Nephron progenitor cell (in vitro differentiated cells): ENCODE results near the gene ACSF3.

ENCODE experiments used
- DNase-seq: peaks from one replicate; pipeline ENCODE4 v3.0.0; 2021
- H3K27ac Mint-ChIP-seq: 2 replicates; pipeline ENCODE4 v1.8.0; 2021; ENCODE audit warnings: mild to moderate bottlenecking, moderate library complexity, mixed read lengths
- H3K27me3 Mint-ChIP-seq: 2 replicates; pipeline ENCODE4 v1.8.0; 2021; ENCODE audit warnings: mild to moderate bottlenecking, low read depth, mixed read lengths; ENCODE audit not compliant: poor library complexity
- H3K36me3 Mint-ChIP-seq: 2 replicates; pipeline ENCODE4 v1.8.0; 2021; ENCODE audit warnings: low read depth, mixed read lengths
- H3K4me1 Mint-ChIP-seq: 2 replicates; pipeline ENCODE4 v1.8.0; 2021; ENCODE audit warnings: mixed read lengths
- H3K4me3 Mint-ChIP-seq: 2 replicates; pipeline ENCODE4 v1.8.0; 2021; ENCODE audit warnings: mild to moderate bottlenecking, moderate library complexity, mixed read lengths
- H3K9me3 Mint-ChIP-seq: 2 replicates; pipeline ENCODE4 v1.8.0; 2021; ENCODE audit warnings: mild to moderate bottlenecking, moderate library complexity, mixed read lengths
- TF ChIP-seq, protein P1 (sequence below): fragments of 200-600 bp; sonication (generic); IDR thresholded peaks from 2 replicates; pipeline ENCODE4 v1.5.0; 2021; ENCODE audit warnings: antibody characterized with exemption

Gene ACSF3

DNA sequence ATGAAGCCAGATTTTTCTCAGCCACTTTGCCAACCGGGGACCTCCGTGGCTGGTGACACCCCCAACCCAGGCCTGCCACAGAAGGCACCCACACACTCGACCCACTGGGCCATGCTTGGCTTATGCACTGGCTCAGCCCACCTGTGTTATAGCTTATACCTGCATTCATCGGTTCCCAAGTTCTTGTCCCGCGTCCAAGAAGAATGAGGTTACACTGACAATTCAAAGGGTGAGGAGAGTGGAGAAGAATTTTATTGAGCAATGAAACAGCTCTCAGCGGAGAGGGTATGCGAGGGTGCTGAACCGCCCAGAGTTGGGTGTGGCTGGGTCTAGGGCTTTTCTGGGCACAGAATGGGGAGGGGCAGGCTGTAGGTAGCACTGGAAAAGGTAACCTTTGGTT, 55.7 kb downstream of the ACSF3 start:
- TF ChIP-seq, protein P1, sequence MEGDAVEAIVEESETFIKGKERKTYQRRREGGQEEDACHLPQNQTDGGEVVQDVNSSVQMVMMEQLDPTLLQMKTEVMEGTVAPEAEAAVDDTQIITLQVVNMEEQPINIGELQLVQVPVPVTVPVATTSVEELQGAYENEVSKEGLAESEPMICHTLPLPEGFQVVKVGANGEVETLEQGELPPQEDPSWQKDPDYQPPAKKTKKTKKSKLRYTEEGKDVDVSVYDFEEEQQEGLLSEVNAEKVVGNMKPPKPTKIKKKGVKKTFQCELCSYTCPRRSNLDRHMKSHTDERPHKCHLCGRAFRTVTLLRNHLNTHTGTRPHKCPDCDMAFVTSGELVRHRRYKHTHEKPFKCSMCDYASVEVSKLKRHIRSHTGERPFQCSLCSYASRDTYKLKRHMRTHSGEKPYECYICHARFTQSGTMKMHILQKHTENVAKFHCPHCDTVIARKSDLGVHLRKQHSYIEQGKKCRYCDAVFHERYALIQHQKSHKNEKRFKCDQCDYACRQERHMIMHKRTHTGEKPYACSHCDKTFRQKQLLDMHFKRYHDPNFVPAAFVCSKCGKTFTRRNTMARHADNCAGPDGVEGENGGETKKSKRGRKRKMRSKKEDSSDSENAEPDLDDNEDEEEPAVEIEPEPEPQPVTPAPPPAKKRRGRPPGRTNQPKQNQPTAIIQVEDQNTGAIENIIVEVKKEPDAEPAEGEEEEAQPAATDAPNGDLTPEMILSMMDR: no peak
- no peak overlapping the region for H3K4me3 Mint-ChIP-seq
- H3K4me1 Mint-ChIP-seq: no peaks in the 10 kb centered on the region
- peaks cover 58% of the 10 kb centered on the region for H3K36me3 Mint-ChIP-seq
- no peak for DNase-seq
- peaks cover 11% of the 10 kb centered on the region for H3K9me3 Mint-ChIP-seq
- H3K27me3 Mint-ChIP-seq: peaks cover 2% of the 10 kb centered on the region
- H3K27ac Mint-ChIP-seq: no peak overlapping the region

DNA sequence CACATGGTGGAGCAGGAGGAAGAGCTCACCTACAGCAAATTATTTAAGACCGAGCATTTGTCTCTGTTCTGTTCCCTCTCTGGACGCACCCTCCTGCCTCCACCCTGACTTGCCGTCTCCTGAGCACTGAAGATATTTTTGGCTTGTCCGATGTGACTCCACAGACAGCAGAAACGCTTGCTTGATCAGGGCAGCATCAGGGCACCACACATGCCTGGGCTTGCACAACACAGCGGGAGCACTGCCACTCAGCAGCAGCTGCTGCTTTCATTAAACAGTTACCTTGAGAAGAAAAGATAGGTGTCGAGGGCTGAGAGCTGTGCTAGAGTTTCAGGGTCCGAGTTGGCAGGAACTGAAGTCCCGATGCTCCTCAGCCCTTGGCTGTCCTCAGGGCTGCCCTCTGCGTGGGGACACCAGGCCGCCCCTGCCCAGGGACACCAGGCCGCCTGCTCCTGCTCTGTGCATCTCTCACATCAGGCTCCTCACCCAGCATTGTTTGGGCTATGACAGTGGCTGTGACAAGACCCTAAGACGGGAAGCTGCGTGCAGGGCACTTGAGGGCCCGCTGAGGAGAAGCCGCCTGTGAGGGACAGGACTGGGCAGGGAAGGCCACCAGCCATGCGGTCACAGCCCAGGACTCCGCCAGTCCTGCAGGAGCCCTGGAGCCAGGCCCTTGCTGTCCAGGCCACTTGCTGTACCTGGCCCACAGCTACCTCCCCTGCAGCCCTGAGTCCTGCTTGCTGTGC, 56.6 kb downstream of the ACSF3 start:
- Mint-ChIP-seq H3K36me3 (peaks cover 58% of the 10 kb centered on the region), H3K27ac (peak overlapping the region; percentile 81), H3K4me3 (no peak overlapping the region), H3K9me3 (peaks cover 11% of the 10 kb centered on the region), H3K4me1 (peaks cover 3% of the 10 kb centered on the region), H3K27me3 (peaks cover 2% of the 10 kb centered on the region)
- TF ChIP-seq, protein P1: no peak
- DNase-seq: no peak

DNA sequence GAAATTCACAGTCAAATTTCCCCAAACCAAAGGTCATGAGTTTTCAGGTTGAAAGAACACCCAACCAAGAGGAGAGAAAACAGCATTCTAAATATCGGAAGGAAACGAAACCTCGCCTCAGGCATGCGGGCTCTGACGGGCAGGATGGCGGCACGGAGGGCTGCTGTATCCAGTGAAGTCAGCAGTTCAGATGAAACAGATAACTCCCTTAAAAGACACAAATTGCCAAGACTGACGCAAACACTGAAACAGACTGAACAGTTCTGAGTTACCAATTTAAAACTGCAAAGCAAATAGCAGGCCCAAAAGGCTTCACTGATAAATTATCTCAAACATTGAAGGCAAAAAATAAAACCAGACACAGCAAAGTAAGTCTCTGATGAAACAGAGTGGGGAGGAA, 57.3 kb downstream of the ACSF3 start:
- DNase-seq: no peak
- peaks cover 11% of the 10 kb centered on the region for H3K9me3 Mint-ChIP-seq
- no peak overlapping the region for H3K4me3 Mint-ChIP-seq
- TF ChIP-seq, protein P1: no peak
- H3K27ac Mint-ChIP-seq: no peak overlapping the region
- H3K4me1 Mint-ChIP-seq: peaks cover 10% of the 10 kb centered on the region
- H3K36me3 Mint-ChIP-seq: peaks cover 54% of the 10 kb centered on the region
- peaks cover 2% of the 10 kb centered on the region for H3K27me3 Mint-ChIP-seq

DNA sequence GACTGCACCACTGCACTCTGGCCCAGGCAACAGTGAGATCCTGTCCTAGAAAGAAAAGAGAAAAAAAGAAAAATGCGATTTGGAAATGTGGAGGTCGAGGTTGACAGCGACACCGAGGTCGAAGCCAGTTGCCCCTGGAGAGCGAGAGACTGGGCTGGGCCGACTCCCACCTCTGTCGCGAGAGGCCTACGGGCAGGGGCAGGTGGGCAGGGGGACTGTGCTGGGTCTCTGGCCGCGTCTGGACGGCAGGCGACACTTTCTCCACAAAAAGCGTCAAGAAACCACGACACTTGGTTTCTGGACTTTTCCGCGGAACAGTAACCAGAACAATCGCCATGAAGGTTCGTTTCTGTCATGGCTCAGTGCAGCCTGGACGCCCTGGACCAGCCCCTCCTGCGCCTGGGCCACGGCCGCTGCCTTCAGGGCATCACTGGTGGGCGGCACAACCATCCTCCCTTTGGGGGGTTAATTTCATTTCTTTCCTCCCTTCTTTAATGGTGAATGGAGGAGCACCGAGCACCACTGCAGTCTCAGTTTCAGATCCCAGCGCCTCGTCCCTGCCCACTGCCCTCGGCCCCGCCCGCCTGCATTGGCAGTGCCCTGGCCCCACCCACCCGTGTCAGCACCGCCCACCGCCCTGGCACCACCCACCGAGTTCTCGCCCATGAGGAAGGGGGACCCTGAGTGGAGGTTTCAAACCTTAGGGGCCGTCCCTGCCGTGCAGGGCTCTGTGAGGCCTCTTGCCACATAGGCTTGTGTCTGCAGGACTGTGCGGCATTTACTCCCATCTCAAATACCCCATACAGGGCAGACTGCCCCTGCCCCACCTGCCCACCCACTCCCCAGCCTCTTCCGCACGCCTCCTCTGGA, 59.4 kb downstream of the ACSF3 start:
- Mint-ChIP-seq H3K4me3 (no peak overlapping the region), H3K9me3 (peaks cover 11% of the 10 kb centered on the region), H3K4me1 (peaks cover 13% of the 10 kb centered on the region), H3K27ac (no peak overlapping the region), H3K36me3 (peaks cover 37% of the 10 kb centered on the region), H3K27me3 (no peaks in the 10 kb centered on the region)
- TF ChIP-seq, protein P1: no peak
- DNase-seq: no peak

DNA sequence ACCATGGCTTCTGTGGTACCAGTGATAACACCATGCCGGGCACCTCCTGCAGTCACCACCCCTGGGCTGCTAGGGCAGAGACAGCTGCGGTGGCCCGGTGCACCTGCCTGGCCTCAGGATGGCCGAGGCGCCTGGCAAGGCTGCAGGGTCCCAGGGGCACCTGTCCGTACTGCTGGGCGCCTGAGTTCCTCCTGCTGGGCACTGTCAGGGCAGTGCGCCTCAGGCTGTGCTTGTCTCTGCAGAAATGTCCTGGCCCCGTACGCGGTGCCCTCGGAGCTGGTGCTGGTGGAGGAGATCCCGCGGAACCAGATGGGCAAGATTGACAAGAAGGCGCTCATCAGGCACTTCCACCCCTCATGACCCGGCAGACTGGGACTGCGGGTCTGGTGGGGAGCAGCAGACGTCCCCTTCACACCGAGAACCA, 60.2 kb downstream of the ACSF3 start:
- Mint-ChIP-seq H3K4me3 (no peak overlapping the region), H3K27me3 (peaks cover 5% of the 10 kb centered on the region), H3K9me3 (peaks cover 7% of the 10 kb centered on the region), H3K27ac (no peak overlapping the region), H3K4me1 (peaks cover 13% of the 10 kb centered on the region), H3K36me3 (peaks cover 29% of the 10 kb centered on the region)
- DNase-seq: no peak
- TF ChIP-seq, protein P1: no peak
